PC-3 (cell line): ENCODE data around the gene USP46. TPM values are rescaled to one million over a fixed set of nuclear protein-coding genes. Genes with fewer than 3 reads are reported as not detected.
A peak's percentile ranks its signal among the peaks of the same experiment; 100 is the strongest.

Experiments used
- ATAC-seq: fragments of 200-7000 bp; cut with Tn5 transposase; 2 replicates; pipeline ENCODE4 v1.9.1; 2020; ENCODE audit warnings: mild to moderate bottlenecking, moderate library complexity
- BruUV-seq: library from RNA; stranded (reverse); fragments of 400-500 nt; replicated peaks from 2 replicates; lab custom pipeline; 2021; lab: Mats Ljungman, UMichigan
- CTCF ChIA-PET: fragments of 300-600 bp; sonication (Branson Sonifier 250); formaldehyde crosslinking; loops from one replicate; lab custom pipeline; 2022; ENCODE audit warnings: antibody characterized with exemption; lab: Charles Lee
- POLR2A ChIA-PET: fragments of 300-600 bp; sonication (Branson Sonifier 250); formaldehyde crosslinking; loops from one replicate; lab custom pipeline; 2022; ENCODE audit warnings: antibody characterized with exemption; ENCODE audit not compliant: unreplicated experiment; lab: Charles Lee
- DNase-seq: peaks from one replicate; pipeline ENCODE4 v3.0.0-alpha.2; 2015
- H2AFZ ChIP-seq: fragments of 300-600 bp; sonication (generic); 2 replicates; pipeline ENCODE4 v1.6.0; 2016; ENCODE audit warnings: antibody characterized with exemption, low read length
- H3F3A ChIP-seq: fragments of 300-600 bp; sonication (generic); one replicate; pipeline ENCODE4 v1.6.0; 2017; ENCODE audit warnings: antibody characterized with exemption, low read length, control low read depth, mild to moderate bottlenecking; ENCODE audit not compliant: unreplicated experiment
- H3K27ac ChIP-seq: fragments of 300-600 bp; sonication (generic); 2 replicates; pipeline ENCODE4 v1.5.1; 2016; ENCODE audit warnings: mild to moderate bottlenecking, low read length
- H3K27me3 ChIP-seq: fragments of 300-600 bp; sonication (generic); 2 replicates; pipeline ENCODE4 v1.6.1; 2016; ENCODE audit warnings: low read length, mixed read lengths
- H3K36me3 ChIP-seq: fragments of 300-600 bp; sonication (generic); 2 replicates; pipeline ENCODE4 v1.6.1; 2016; ENCODE audit warnings: low read depth, mixed run types, low read length, mixed read lengths
- H3K4me1 ChIP-seq: fragments of 300-600 bp; sonication (generic); 2 replicates; pipeline ENCODE4 v1.5.1; 2016; ENCODE audit warnings: low read length; ENCODE audit not compliant: insufficient read depth
- H3K4me2 ChIP-seq: fragments of 300-600 bp; sonication (generic); 2 replicates; pipeline ENCODE4 v1.6.0; 2016; ENCODE audit warnings: low read length
- H3K4me3 ChIP-seq: fragments of 300-600 bp; sonication (generic); 2 replicates; pipeline ENCODE4 v1.5.1; 2016; ENCODE audit warnings: mild to moderate bottlenecking, low read length, mixed read lengths
- H3K79me2 ChIP-seq: fragments of 300-600 bp; sonication (generic); 2 replicates; pipeline ENCODE4 v1.6.1; 2017; ENCODE audit warnings: low read length, mixed read lengths
- H3K9ac ChIP-seq: fragments of 300-600 bp; sonication (generic); 2 replicates; pipeline ENCODE4 v1.6.0; 2016; ENCODE audit warnings: mild to moderate bottlenecking, low read length
- H3K9me2 ChIP-seq: fragments of 300-600 bp; sonication (generic); replicated peaks from 2 replicates; pipeline ENCODE4 v1.6.1; 2016; ENCODE audit warnings: mixed run types, low read length, mixed read lengths
- H3K9me3 ChIP-seq: fragments of 300-600 bp; sonication (generic); 2 replicates; pipeline ENCODE4 v1.6.1; 2016; ENCODE audit warnings: low read length, mixed read lengths
- H4K20me1 ChIP-seq: fragments of 300-600 bp; sonication (generic); 2 replicates; pipeline ENCODE4 v1.6.1; 2016; ENCODE audit warnings: low read length, mixed read lengths
- EZH2 ChIP-seq: fragments of 300-600 bp; sonication (generic); IDR thresholded peaks from one replicate; pipeline ENCODE4 v1.6.1; 2017; ENCODE audit warnings: antibody characterized with exemption, mild to moderate bottlenecking, low read length; ENCODE audit not compliant: unreplicated experiment
- EZH2phosphoT487 ChIP-seq: fragments of 300-600 bp; sonication (generic); IDR thresholded peaks from 2 replicates; pipeline ENCODE4 v1.6.1; 2018; ENCODE audit warnings: mild to moderate bottlenecking, antibody characterized with exemption, low read length, borderline replicate concordance
- intact Hi-C: fragments of 100-400 bp; cut with micrococcal nuclease; formaldehyde crosslinking; loops from 2 replicates; pipeline ENCODE4 v1.9.0; 2023
- total RNA-seq: library from RNA; depleted of rRNA; stranded (reverse); fragments of >200 nt; gene quantifications from 2 replicates; pipeline ENCODE4 v1.2.3, GENCODE V29; 2014
- TF ChIP-seq, protein P1 (sequence below): fragments of 300-600 bp; sonication (generic); conservative IDR thresholded peaks from 2 replicates; pipeline ENCODE4 v1.5.1; 2017; ENCODE audit warnings: antibody characterized with exemption, low read depth, mild to moderate bottlenecking, low read length

USP46 gene
- total RNA-seq, 1 experiment from 2014 or later: 9.4 TPM

DNA sequence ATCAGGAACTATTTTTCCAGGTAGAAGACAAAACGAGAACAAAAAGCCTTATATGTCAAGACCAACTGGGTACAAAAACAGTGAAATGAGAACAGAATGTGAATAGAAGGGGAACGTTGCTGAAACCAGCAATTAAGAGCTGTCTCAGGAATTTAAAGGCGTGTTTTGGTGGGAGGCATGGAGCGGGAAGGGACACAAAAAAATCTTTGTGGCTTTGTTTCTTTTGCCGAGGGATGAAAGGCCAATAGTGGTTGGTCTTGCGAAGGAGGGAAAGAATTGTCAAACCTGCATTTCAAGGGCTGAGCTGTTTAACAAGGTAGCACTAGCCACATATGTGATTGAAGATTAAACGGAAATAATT, 103.8 kb downstream of the USP46 start:
- no TSS peak for BruUV-seq
- H3K4me3 ChIP-seq: no peak overlapping the region
- no peaks in the 10 kb centered on the region for H4K20me1 ChIP-seq
- H3K9me3 ChIP-seq: no peaks in the 10 kb centered on the region
- H2AFZ ChIP-seq: no peak overlapping the region
- no peaks in the 10 kb centered on the region for H3F3A ChIP-seq
- CTCF ChIA-PET: no interaction called here
- POLR2A ChIA-PET: no interaction called here
- no peak for ATAC-seq
- intact Hi-C loops: no loop called here
- no peaks in the 10 kb centered on the region for H3K79me2 ChIP-seq
- no peaks in the 10 kb centered on the region for H3K36me3 ChIP-seq
- H3K4me1 ChIP-seq: no peaks in the 10 kb centered on the region
- no peak overlapping the region for H3K4me2 ChIP-seq
- no peaks in the 10 kb centered on the region for H3K9me2 ChIP-seq
- H3K9ac ChIP-seq: no peak overlapping the region
- no peak for DNase-seq
- no peak overlapping the region for H3K27ac ChIP-seq
- H3K27me3 ChIP-seq: peaks cover 7% of the 10 kb centered on the region; the same call in 1 of the 2 replicates
- TF ChIP-seq EZH2 (no peak), EZH2phosphoT487 (no peak)
- TF ChIP-seq, protein P1, sequence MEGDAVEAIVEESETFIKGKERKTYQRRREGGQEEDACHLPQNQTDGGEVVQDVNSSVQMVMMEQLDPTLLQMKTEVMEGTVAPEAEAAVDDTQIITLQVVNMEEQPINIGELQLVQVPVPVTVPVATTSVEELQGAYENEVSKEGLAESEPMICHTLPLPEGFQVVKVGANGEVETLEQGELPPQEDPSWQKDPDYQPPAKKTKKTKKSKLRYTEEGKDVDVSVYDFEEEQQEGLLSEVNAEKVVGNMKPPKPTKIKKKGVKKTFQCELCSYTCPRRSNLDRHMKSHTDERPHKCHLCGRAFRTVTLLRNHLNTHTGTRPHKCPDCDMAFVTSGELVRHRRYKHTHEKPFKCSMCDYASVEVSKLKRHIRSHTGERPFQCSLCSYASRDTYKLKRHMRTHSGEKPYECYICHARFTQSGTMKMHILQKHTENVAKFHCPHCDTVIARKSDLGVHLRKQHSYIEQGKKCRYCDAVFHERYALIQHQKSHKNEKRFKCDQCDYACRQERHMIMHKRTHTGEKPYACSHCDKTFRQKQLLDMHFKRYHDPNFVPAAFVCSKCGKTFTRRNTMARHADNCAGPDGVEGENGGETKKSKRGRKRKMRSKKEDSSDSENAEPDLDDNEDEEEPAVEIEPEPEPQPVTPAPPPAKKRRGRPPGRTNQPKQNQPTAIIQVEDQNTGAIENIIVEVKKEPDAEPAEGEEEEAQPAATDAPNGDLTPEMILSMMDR: no peak

DNA sequence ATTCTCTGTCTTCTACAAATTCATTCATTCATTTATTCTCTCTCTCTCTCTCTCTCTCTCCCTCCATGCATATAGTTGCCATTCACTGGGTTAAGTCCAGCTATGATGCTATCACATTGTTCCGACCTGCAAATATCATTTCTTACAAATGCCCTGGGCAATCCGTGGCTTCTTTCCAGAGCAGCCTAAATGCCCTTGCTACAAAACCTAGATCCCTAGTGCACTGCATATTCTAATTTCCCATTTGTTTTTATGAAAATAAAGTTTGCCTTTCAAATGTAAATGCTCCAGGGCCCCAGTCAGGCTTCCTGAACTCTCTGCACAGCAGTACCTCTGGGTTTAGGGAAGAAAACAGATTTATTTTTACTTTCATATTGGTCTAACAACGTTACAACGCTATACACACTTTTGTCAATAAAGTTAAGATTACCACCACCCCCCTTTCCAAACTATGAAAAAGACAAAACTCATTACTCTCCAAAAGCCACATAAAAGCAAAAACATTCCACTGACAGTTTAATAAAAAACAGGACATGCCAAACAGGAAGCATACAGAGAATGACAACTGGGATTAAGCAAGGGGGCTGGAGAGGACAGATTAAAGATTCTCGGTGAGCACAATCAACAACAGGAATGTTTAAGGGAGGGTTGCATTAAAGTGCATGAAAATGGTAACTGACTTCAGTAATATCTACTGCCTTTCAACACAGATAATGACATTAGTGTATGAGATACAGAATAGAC, 104.3 kb downstream of the USP46 start:
- no peaks in the 10 kb centered on the region for H3K9me2 ChIP-seq
- no TSS peak for BruUV-seq
- no peak overlapping the region for H2AFZ ChIP-seq
- H3K27ac ChIP-seq: no peak overlapping the region
- H3K36me3 ChIP-seq: no peaks in the 10 kb centered on the region
- no peak overlapping the region for H3K4me2 ChIP-seq
- H4K20me1 ChIP-seq: no peaks in the 10 kb centered on the region
- TF ChIP-seq EZH2phosphoT487 (no peak), EZH2 (no peak)
- ChIA-PET POLR2A (no interaction called here), CTCF (no interaction called here)
- peaks cover 7% of the 10 kb centered on the region; the same call in 1 of the 2 replicates for H3K27me3 ChIP-seq
- H3F3A ChIP-seq: no peaks in the 10 kb centered on the region
- DNase-seq (no peak), ATAC-seq (no peak)
- no peaks in the 10 kb centered on the region for H3K79me2 ChIP-seq
- intact Hi-C loops: no loop called here
- no peaks in the 10 kb centered on the region for H3K4me1 ChIP-seq
- no peak overlapping the region for H3K9ac ChIP-seq
- no peaks in the 10 kb centered on the region for H3K9me3 ChIP-seq
- H3K4me3 ChIP-seq: no peak overlapping the region

DNA sequence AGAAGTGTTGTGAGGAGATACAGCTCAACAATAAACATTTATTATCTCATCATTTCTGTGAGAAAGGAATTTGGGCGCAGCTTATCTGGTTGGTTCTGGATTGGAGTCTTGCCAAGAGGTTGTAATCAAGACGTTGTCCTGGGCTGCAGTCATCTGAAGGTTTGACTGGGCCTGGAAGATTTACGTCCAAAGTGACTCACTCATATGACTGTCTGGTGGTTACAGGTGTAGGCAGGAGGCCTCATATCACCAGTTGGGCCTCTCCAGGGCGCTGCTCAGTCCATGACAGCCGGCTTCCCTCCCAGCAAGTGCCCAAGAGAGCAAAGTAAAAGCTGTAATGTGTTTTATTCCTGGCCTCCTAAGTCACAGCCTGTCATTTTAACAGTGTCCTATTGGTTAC, 106.3 kb downstream of the USP46 start:
- DNase-seq (peak; percentile 28), ATAC-seq (no peak)
- Histone ChIP-seq H3K9me3 (no peaks in the 10 kb centered on the region), H3K27ac (no peak overlapping the region), H3K4me3 (no peak overlapping the region), H3K9me2 (no peaks in the 10 kb centered on the region), H4K20me1 (no peaks in the 10 kb centered on the region), H3K27me3 (peaks cover 17% of the 10 kb centered on the region; the same call in 1 of the 2 replicates), H3K4me1 (no peaks in the 10 kb centered on the region), H2AFZ (no peak overlapping the region), H3K79me2 (no peaks in the 10 kb centered on the region), H3K4me2 (no peak overlapping the region), H3F3A (no peaks in the 10 kb centered on the region), H3K9ac (no peak overlapping the region), H3K36me3 (no peaks in the 10 kb centered on the region)
- POLR2A ChIA-PET: no interaction called here
- CTCF ChIA-PET: no interaction called here
- intact Hi-C loops: loop anchor here (2.0 kb wide), 1 partner anchor 180 kb away; no protein-coding TSS in a partner anchor
- TF ChIP-seq, protein P1: no peak
- TF ChIP-seq EZH2phosphoT487: no peak
- no peak for TF ChIP-seq EZH2
- BruUV-seq: no TSS peak
